ENCODE data around the gene ANK2. TPM values are rescaled to one million over a fixed set of nuclear protein-coding genes. Genes with fewer than 3 reads are reported as not detected.

Gene ANK2
- total RNA-seq, 2 experiments from 2014 or later, result 0.38 to 4.0 TPM

DNA sequence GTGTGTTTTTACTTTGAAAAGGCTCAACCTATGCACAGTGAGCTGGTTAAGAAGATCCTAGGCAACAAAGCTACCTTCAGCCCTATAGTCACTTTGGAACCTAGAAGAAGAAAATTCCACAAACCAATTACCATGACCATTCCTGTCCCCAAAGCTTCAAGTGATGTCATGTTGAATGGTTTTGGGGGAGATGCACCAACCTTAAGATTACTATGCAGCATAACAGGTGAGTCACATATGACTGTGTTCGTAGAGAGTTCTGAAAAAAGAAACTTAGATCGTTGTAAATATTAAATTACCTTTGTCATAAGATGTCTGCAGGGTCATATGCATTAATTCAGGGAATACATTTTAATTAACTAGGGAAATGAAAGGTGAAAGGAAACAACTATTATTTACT is 287.1 kb downstream of the ANK2 start:
- TF ChIP-seq EZH2phosphoT487 (IDR thresholded peaks at IDR 0.05; ENCODE audit: borderline replicate concordance, low read depth, low read length) (no peak), CTCF (conservative IDR thresholded peaks at IDR 0.05; ENCODE audit: low read length) (no peak)
- no peak overlapping the region for H3K4me2 ChIP-seq (ENCODE audit: low read length)
- ChIA-PET POLR2A (no interaction called here), CTCF (ENCODE audit: unreplicated experiment) (no interaction called here)
- intact Hi-C loops (cut with micrococcal nuclease; ENCODE audit: unreplicated experiment), result no loop called here
- H2AFZ ChIP-seq (ENCODE audit: low read length), result no peak overlapping the region
- DNase-seq (ENCODE audit: low spot score), result no peak
- no peaks in the 10 kb centered on the region for H3K4me1 ChIP-seq (ENCODE audit: insufficient read depth, low read length, poor library complexity, severe bottlenecking)
- BruUV-seq (replicated peaks), result no TSS peak
- no peaks in the 10 kb centered on the region for H3K9me2 ChIP-seq (ENCODE audit: insufficient read depth, low read length)
- no peaks in the 10 kb centered on the region for H4K20me1 ChIP-seq (ENCODE audit: insufficient read depth, low read length)
- H3K36me3 ChIP-seq (ENCODE audit: insufficient read depth, low read length), result no peaks in the 10 kb centered on the region
- no peak overlapping the region for H3K27ac ChIP-seq (ENCODE audit: low read depth, low read length, poor library complexity, severe bottlenecking)
- H3K79me2 ChIP-seq (ENCODE audit: insufficient read depth, low read depth, low read length), result no peaks in the 10 kb centered on the region
- no peaks in the 10 kb centered on the region for H3K9me3 ChIP-seq (ENCODE audit: low read length)
- H3K4me3 ChIP-seq (ENCODE audit: low read depth, low read length, poor library complexity, severe bottlenecking), result no peak overlapping the region

GRCh38 chr4:113339430-113339813 is 290.0 kb downstream of the ANK2 start:
- Histone ChIP-seq H3K9me3 (ENCODE audit: low read length) (no peaks in the 10 kb centered on the region), H3K27ac (ENCODE audit: low read depth, low read length, poor library complexity, severe bottlenecking) (no peak overlapping the region), H3K36me3 (ENCODE audit: insufficient read depth, low read length) (no peaks in the 10 kb centered on the region), H3K4me3 (ENCODE audit: low read depth, low read length, poor library complexity, severe bottlenecking) (no peak overlapping the region), H2AFZ (ENCODE audit: low read length) (no peak overlapping the region), H3K4me2 (ENCODE audit: low read length) (no peak overlapping the region), H3K4me1 (ENCODE audit: insufficient read depth, low read length, poor library complexity, severe bottlenecking) (no peaks in the 10 kb centered on the region), H4K20me1 (ENCODE audit: insufficient read depth, low read length) (no peaks in the 10 kb centered on the region), H3K79me2 (ENCODE audit: insufficient read depth, low read depth, low read length) (no peaks in the 10 kb centered on the region), H3K9me2 (ENCODE audit: insufficient read depth, low read length) (no peaks in the 10 kb centered on the region)
- no peak for DNase-seq (ENCODE audit: low spot score)
- ChIA-PET POLR2A (no interaction called here), CTCF (ENCODE audit: unreplicated experiment) (no interaction called here)
- intact Hi-C loops (cut with micrococcal nuclease; ENCODE audit: unreplicated experiment), result no loop called here
- no peak for TF ChIP-seq EZH2phosphoT487 (IDR thresholded peaks at IDR 0.05; ENCODE audit: borderline replicate concordance, low read depth, low read length)
- TF ChIP-seq CTCF (conservative IDR thresholded peaks at IDR 0.05; ENCODE audit: low read length), result no peak
- BruUV-seq (replicated peaks), result no TSS peak

DNA sequence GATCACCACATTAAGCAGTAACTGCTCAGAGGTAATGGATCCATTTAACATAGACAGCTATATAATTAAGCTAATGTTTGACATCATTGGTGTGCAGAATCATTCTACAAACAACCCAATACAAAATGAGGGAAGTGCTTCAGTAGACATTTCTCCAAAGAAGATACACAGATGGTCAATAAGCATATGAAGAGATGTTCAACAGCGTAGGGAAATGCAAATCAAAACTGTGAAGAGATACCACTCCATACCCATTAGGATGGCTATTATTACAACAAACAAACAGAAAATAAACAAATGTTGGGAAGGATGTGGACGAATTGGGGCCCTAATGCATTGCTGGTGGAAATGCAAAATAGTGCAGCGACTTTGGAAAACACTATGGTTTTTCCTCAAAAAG is 294.6 kb downstream of the ANK2 start:
- Histone ChIP-seq H3K4me2 (ENCODE audit: low read length) (no peak overlapping the region), H3K9me2 (ENCODE audit: insufficient read depth, low read length) (no peaks in the 10 kb centered on the region), H4K20me1 (ENCODE audit: insufficient read depth, low read length) (no peaks in the 10 kb centered on the region), H3K9me3 (ENCODE audit: low read length) (no peaks in the 10 kb centered on the region), H3K4me3 (ENCODE audit: low read depth, low read length, poor library complexity, severe bottlenecking) (no peak overlapping the region), H3K4me1 (ENCODE audit: insufficient read depth, low read length, poor library complexity, severe bottlenecking) (no peaks in the 10 kb centered on the region), H2AFZ (ENCODE audit: low read length) (no peak overlapping the region), H3K79me2 (ENCODE audit: insufficient read depth, low read depth, low read length) (no peaks in the 10 kb centered on the region), H3K36me3 (ENCODE audit: insufficient read depth, low read length) (no peaks in the 10 kb centered on the region), H3K27ac (ENCODE audit: low read depth, low read length, poor library complexity, severe bottlenecking) (no peak overlapping the region)
- CTCF ChIA-PET (ENCODE audit: unreplicated experiment), result no interaction called here
- intact Hi-C loops (cut with micrococcal nuclease; ENCODE audit: unreplicated experiment), result no loop called here
- no peak for DNase-seq (ENCODE audit: low spot score)
- no peak for TF ChIP-seq EZH2phosphoT487 (IDR thresholded peaks at IDR 0.05; ENCODE audit: borderline replicate concordance, low read depth, low read length)
- no peak for TF ChIP-seq CTCF (conservative IDR thresholded peaks at IDR 0.05; ENCODE audit: low read length)
- POLR2A ChIA-PET, result interaction anchor here (0.9 kb wide), 1 partner anchor 599 kb away, joined by 3 read pairs; no protein-coding TSS in a partner anchor
- BruUV-seq (replicated peaks), result no TSS peak
